Stimulated activated CD4-positive, alpha-beta T cell treated with anti-CD3 and anti-CD28 coated beads, Interleukin-1b, Interleukin-23, amount 100 ng/mL, for 48 hours (primary cell): ENCODE measurements around the gene TARBP2.

ENCODE experiments used
- DNase-seq: peaks from one replicate; pipeline ENCODE4 v3.0.0-alpha.2; 2020

TARBP2 gene

DNA sequence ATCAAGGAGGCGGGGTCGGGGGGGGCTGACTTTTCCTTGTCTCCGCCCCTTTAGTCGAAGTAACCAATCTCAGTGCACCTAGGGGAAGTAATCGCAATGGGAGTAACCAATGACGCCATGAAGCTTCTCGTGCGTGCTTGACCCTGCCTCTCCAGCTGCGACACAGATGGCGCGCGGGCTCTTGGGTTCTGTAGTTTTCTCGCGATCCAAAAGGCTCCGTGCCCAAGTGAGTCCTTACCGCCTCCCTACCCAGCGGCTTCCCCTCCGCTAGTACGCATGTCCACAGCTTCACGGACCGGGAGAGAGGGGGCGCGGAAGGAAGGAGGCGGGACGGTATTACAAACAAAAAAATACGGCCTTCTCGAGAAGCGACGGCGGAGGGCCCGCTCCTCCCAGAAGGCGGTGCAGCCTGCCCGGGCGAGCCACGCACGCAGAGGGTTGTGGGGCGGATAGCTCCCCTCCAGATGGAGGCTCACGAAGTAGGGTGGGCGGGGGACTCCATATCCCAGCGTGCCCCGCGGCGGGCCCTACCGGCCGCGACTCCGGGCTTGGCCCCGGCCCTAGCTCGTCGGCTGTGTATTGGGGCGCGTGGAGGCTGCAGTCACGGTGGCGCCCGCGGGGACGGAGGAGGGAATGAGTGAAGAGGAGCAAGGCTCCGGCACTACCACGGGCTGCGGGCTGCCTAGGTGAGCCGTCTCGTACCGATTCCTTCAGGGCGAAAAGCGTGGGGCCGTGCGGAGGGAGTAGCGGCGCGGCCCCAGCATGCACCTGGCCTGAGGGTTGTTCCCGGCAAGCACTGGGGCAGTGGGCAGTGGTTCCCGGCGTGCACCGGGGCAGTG is at the start of gene TARBP2:
TSS of gene TARBP2 (plus strand) at position 508 of the 839 bp plus-strand sequence. CDS start at position 634, 126 bp downstream.
- DNase-seq, result peak; percentile 98

GRCh38 chr12:53451661-53452158 is 49.4 kb upstream of the TARBP2 start, which contains the start of gene PCBP2:
Gene PCBP2 (plus strand): TSS chr12:53452102. CDS start chr12:53454801, 2,699 bp downstream.
- DNase-seq, result peak; percentile 99

DNA sequence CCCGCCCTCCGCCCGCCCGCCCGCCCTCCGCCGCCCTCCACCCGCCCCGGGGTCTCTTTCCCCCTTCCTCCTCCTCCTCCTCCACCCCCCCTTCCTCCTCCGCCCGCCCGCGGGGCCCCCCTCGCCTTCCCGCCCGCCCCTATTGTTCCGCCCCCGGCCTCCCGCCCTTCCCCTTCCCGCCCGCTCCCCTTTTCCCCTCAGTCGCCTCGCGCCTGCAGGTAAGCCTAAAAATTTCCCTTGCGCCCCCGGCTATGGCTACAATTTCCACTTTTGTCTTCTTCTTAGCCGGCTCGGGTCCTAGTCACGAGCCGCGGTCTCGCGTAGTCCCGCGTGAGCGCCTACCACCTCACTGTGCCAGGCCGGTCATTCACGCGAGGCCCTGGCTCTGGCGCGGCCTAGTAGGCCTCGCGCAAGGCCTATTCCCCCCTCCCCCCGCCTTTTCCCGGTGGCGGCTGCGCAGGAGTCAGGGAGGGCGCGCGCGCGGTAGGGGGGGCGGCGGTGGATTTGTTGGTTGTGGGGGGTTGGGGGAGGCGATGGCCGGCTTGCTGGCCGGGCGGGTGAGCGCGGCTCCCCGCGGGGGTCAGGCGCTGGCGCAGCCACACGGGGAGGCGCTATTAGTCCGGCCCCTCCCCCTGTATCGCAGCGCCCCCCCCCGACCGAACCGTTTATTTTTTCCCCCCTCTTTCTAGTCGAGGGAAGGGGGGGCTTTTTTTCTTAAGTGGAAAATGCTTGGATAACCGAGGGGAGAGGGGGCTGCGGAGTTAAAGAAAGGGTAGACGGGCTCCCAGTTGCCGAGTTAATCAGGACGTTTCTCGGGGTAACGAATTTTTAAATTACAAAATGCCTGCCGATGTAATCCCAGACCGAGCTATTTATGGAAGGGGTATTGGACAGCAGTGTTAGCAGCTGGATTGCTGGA is 48.7 kb upstream of the TARBP2 start:
- DNase-seq, result peak; percentile 72

GRCh38 chr12:53453953-53454640 is 47.0 kb upstream of the TARBP2 start:
- DNase-seq, result no peak

DNA sequence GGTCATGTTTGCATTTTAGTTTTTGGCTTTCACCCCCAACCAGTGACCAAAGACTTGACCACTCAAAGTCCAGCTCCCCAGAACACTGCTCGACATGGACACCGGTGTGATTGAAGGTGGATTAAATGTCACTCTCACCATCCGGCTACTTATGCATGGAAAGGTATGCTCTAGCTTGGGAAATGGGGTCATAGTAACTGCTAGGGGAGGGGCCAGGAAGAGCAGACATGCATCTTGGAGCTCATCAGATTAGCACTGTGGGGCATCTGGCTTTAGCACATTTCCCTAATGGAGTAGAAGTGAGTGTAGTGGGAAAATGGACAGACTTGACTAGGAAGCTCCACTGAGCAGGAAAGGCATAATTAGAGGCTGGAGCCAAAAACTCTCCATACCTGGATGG is 46.4 kb upstream of the TARBP2 start:
- no peak for DNase-seq

- no peak for DNase-seq
These were observed 44.3 kb upstream of the TARBP2 start for GRCh38 chr12:53456654-53457366.

DNA sequence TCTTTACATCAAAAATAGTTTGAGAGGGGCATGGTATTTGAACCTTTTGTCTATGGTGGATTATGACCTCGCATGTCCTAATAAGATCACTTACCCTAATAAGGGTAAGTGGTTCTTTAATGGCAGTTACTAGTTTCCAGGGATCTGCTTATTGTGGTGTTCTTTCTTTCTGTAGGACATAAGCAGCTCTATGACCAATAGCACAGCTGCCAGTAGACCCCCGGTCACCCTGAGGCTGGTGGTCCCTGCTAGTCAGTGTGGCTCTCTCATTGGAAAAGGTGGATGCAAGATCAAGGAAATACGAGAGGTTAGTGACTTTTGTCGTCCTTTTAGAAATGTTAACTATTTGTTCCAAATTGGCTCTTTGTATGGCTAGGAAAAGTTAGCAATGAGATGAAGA is 42.0 kb upstream of the TARBP2 start:
- no peak for DNase-seq

- DNase-seq, result no peak
These were observed 40.0 kb upstream of the TARBP2 start for GRCh38 chr12:53461059-53461458.

- no peak for DNase-seq
These were observed 39.5 kb upstream of the TARBP2 start for GRCh38 chr12:53461591-53461990.

DNA sequence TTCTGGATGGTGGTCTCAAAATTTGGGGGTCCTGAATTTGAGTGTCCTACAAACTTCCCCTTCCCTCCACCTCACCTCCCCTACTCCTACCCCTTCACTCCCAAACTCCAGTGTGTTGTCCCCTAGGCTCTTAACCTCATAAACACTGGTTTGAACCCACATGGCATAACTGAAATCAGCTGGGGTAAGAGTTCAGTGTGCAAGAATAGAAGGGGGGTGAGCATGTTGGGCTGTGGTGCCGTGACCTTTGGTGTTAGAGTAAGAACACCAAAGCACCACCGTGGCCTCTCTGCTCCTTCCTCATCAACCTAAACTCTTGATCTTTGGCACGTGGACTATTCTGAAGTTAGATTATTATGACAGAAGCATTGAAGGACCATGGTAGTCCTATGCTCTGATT is 38.1 kb upstream of the TARBP2 start:
- DNase-seq, result no peak

- DNase-seq, result no peak
These were observed 37.1 kb upstream of the TARBP2 start for GRCh38 chr12:53463802-53464560.

DNA sequence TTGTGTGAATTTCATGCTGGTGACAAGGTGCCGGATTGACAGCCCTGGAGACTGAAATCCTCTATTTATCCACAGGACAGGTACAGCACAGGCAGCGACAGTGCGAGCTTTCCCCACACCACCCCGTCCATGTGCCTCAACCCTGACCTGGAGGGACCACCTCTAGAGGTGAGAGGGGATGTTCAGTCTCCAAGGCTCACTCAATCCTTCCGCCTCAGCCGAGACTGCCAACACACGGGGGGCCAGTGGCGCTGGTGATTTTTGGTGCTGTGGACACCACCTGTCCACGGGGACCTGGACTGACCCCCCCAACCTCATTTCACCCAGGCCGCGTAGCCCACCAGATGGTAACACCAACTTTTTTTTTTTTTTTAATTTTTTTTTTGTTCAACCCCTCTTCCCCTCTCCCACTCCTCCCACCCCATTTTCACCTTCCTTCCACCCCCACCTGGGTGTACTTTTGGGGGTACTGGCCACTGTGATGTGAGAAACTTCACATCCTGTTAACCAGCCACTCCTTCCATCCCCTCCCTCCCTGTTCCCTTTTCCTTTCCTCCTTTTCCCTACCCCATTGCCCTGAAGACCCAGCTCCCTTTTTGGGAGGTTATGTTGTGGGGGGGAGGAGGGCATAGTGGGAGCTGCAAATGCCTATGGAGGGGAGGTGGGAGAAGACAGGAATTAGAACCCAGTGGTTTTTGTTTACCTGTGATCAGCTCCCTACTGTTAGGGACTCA is 36.2 kb upstream of the TARBP2 start:
- DNase-seq, result no peak

- DNase-seq, result no peak
These were observed 35.4 kb upstream of the TARBP2 start for GRCh38 chr12:53465679-53466078.

- no peak for DNase-seq
These were observed 34.4 kb upstream of the TARBP2 start for GRCh38 chr12:53466640-53467039.

GRCh38 chr12:53467082-53467481 is 34.0 kb upstream of the TARBP2 start:
- DNase-seq, result no peak

GRCh38 chr12:53467880-53468279 is 33.2 kb upstream of the TARBP2 start:
- no peak for DNase-seq

- no peak for DNase-seq
These were observed 32.8 kb upstream of the TARBP2 start for GRCh38 chr12:53468282-53468681.

DNA sequence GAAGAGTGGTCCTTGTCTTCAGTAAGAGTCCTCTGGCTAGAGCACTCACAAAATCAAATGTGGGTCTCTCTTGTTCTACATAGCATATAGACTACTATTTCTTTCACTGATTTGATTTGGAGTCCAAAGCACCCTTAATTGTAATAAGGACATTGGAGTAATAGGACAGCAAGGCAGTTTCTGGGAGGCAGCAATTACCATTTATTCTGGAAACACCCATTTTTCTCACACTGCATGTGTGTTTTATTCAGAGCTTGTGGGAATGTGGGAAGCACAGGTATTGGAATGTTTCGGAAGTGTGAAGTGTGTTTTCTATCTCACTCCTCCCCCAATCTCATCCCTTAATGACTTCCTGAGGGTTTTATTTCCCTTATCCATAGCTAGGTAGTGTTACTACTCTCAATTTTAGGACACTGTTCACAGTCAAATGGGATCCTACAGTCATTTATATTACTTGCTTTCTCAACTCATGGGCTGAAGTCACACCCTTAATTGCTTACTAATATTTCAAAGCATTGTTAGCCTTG is 29.0 kb upstream of the TARBP2 start:
- no peak for DNase-seq

DNA sequence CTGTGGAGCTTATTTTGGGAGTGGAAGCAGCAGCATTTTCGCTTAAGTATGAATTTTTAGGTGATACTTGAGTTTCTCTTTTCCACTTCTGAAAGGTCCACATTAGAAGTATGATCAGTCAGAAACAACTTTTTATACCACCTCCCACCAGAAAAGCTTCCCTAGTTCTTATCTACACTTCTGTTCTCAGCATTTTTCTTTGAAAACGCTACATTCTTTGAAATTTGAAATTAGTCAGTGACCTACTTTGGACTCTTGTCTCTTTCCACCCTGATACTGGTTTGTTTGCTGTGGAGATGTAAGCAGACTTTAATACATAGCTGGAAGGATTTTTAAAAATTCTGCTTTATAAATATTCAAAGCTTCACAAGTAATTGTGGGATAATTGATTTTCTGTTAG is 27.0 kb upstream of the TARBP2 start:
- no peak for DNase-seq

DNA sequence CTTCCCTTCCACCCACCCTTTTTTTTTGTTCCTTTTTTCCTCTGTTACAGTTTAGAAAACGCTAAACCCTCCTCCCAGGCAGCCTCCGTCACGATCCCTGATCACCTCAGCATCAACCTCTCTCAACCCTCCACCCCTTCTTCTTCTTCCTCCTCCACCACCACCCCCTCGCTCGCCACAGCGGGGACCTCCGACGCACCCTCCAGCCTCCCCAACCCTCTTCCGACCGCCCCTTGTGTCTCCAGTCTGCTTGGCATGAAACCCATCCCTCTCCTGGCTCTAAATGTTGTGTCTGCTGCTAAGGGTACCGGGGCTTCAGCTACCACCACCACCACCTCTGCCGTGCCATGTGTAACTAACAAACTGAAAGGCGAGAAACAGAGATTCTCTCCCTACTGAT is 26.3 kb upstream of the TARBP2 start:
- no peak for DNase-seq
